Left hindlimb (tissue), 1 donor: ENCODE results near the gene BAX.
A peak's percentile ranks its signal among the peaks of the same experiment; 100 is the strongest.

Experiments
- DNase-seq: peaks from one replicate; pipeline ENCODE4 v3.0.0-alpha.2; 2018

The BAX gene

GRCh38 chr19:48933382-48933932, 21.2 kb upstream of the BAX start, which contains the start of gene DHDH:
TSS of gene DHDH (plus strand) at chr19:48933699. CDS start at chr19:48933722, 23 bp downstream.
- DNase-seq: peak; percentile 69

GRCh38 chr19:48934837-48935236, 19.8 kb upstream of the BAX start:
- DNase-seq: no peak

GRCh38 chr19:48935864-48936263, 18.8 kb upstream of the BAX start:
- no peak for DNase-seq

DNA sequence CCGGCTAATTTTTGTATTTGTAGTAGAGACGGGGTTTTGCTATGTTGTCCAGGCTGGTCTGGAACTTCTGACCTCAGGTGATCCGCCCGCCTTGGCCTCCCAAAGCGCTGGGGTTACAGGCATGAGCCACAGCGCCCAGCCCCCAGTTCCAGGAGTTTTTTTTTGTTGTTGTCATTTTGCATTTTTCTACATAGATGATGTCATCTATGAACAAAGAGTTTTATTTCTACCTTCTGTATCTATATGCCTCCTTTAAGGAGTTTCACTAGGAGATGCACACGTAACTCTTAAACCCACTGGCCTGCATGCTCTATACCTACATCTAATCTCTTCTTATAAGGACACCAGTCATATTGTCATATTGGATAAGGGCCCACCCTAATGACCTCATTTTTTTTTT, 16.4 kb upstream of the BAX start:
- no peak for DNase-seq

DNA sequence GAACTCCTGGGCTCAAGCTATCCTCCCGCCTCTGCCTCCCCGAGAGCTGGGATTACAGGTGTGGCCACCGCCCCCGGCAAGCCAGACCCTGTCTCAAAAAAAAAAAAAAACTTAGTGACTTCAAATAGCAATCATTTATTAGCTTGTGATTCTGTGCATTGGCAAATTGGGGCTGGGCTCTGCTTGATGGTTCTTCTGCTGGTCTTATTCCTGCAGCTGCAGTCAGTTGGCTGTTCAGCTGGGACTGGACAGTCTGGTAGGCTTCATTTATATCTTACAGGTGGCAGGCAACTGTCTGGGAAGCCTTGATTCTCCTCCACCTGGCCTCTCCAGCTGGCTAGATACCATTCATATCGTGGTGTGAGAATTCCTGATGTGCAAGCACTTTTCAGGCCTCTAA, 13.8 kb upstream of the BAX start:
- DNase-seq: no peak

DNA sequence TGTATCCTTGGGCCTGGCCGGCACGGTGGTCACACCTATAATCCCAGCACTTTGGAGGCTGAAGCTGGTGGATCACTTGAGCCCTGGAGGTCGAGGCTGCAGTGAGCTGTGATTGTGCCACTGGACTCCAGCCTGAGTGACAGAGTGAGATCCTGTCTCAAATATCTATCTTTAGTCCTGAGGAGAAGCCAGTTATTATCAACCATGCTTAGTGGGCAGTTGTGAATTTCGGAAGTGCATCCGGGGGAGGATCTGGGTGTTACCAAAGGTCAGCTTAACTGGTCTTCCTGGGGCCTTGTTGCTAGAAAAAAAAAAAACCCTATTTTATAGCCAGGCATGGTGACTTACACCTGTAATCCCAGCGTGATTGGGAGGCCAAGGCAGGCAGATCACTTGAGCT, 11.6 kb upstream of the BAX start:
- no peak for DNase-seq

GRCh38 chr19:48945415-48945814, 9.3 kb upstream of the BAX start:
- no peak for DNase-seq

- no peak for DNase-seq
Measured at GRCh38 chr19:48945817-48946216, 8.9 kb upstream of the BAX start.

DNA sequence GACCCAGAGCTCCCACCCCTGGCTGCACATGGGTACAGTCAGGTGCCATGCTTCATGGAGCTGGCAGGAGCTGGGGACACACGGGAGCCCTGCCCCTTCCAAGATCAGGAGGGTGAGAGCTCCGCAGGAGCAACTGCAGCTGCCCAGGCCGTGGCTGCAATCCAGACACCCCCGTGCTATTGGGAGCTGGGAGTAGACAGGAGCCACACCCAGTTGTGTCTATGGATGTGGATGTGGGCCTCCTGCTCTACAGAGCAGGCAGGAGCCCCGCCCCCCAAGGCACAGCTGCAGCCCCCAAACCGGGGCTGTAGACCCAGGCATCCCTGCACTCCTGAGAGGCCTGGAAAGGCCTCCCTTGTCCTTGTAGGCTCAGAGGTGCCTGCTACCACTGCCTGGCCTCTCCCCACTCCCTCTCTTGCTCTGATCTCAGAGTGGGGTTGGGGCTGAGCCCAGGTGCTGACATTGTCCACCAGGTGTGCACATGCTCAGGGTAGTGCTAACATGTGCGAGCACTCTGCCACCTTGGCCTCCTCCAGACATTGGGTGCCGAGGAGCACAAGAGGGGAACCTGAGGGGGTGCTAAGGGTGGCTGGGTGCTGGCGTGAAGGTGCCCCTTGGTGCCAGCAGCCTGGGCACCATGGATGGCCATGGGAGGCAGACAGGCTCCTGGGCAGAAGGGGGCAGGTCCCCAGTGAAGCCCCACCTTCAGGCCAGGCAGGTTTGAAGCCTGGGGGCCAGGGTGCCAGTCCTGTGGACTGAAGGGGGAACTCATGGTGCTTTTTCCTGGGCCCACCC, 8.0 kb upstream of the BAX start:
- no peak for DNase-seq

GRCh38 chr19:48947258-48947542, 7.5 kb upstream of the BAX start:
- DNase-seq: no peak

DNA sequence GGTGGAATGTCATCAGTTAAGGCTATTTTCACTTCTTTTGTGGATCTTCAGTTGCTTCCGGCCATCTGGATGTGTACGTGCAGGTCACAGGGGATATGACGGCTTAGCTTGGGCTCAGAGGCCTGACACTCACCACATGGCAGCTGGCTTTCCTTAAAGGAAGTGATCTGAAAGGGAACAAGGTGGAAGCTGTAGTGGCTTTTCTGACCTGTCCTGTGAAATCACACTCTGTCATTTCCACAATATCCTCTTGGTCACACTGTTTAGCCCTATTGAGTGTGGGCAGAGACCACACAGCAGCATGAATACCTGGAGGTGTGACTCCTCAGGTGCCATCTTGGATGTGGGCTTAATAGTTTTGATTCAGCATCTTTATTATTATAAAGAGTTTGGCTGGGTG, 4.5 kb upstream of the BAX start:
- no peak for DNase-seq

GRCh38 chr19:48950830-48951519, 3.7 kb upstream of the BAX start:
- no peak for DNase-seq

DNA sequence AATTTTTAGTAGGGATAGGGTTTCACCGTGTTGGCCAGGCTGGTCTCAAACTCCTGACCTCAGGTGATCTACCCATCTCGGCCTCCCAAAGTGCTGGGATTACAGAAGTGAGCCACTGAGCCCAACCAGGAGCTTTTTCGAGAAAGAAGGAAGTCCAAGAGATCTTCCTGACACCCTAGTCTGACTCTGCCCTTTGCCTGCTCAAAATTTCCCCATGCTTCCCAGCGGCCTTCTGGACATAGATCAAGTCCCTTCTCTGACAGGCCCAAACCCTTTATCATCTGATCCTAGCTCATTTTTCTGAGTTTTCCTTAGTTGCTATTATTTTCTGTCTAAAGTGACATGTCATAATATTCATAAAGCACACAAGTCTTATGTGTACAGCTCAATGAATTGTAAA, 1.5 kb upstream of the BAX start:
- no peak for DNase-seq

DNA sequence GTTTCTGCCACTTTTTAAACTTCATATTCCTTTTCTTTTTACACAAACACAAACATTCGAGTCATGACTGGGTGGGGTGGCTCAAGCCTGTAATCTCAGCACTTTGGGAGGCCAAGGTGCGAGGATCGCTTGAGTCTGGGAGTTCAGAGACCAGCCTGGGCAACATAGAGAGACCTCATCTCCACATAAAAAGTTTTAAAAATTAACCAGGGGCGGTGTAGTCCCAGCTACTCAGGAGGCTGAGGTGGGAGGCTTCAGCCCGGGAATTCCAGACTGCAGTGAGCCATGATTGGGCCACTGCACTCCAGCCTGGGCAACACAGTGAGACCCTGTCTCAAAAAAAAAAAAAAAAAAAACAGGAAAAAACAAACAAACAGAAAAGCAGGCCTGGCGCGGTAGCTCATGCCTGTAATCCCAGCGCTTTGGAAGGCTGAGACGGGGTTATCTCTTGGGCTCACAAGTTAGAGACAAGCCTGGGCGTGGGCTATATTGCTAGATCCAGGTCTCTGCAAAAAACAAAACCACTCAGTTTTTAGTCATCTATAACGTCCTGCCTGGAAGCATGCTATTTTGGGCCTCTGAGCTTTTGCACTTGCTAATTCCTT, 583 bp upstream of the BAX start:
- no peak for DNase-seq

DNA sequence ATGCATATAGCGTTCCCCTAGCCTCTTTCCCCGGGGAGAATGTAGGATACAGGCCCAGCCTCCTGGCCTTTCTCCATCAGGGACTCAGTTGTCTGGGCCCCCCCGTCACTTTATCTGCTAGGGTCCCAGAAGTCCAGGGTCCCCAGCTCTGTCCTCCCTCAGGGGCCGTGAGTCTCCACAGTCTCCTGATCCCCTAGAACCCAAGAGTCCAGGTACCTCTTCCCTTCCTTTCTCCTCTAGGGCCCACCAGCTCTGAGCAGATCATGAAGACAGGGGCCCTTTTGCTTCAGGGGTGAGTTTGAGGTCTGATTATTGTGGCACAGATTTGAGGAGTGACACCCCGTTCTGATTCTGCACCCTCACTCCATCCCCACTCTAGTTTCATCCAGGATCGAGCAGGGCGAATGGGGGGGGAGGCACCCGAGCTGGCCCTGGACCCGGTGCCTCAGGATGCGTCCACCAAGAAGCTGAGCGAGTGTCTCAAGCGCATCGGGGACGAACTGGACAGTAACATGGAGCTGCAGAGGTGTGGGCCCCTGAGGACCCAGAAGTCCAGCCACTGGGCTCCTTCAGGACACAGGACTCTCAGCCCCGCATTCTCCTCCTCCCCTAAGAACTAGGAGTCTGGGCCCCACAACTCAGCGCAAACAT, 758 bp downstream of the BAX start:
- DNase-seq: no peak

- DNase-seq: no peak
Measured at GRCh38 chr19:48958006-48958405, 3.3 kb downstream of the BAX start.

GRCh38 chr19:48959341-48960239, 4.9 kb downstream of the BAX start:
- no peak for DNase-seq

- no peak for DNase-seq
Measured at GRCh38 chr19:48961051-48961649, 6.5 kb downstream of the BAX start.

DNA sequence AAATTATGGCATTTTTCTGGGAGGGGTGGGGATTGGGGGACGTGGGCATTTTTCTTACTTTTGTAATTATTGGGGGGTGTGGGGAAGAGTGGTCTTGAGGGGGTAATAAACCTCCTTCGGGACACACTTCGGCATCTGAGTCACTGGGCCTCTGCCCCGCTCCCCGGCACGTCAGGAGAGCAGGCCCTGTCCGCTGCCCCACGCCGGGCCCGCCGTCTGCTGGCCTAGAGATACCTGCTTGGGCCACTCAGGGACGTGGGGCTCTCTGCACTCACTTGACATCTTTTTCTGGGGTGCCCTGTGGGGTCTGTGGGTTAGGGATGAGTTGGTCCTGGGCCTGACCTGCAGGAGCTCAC, 7.0 kb downstream of the BAX start:
- no peak for DNase-seq

DNA sequence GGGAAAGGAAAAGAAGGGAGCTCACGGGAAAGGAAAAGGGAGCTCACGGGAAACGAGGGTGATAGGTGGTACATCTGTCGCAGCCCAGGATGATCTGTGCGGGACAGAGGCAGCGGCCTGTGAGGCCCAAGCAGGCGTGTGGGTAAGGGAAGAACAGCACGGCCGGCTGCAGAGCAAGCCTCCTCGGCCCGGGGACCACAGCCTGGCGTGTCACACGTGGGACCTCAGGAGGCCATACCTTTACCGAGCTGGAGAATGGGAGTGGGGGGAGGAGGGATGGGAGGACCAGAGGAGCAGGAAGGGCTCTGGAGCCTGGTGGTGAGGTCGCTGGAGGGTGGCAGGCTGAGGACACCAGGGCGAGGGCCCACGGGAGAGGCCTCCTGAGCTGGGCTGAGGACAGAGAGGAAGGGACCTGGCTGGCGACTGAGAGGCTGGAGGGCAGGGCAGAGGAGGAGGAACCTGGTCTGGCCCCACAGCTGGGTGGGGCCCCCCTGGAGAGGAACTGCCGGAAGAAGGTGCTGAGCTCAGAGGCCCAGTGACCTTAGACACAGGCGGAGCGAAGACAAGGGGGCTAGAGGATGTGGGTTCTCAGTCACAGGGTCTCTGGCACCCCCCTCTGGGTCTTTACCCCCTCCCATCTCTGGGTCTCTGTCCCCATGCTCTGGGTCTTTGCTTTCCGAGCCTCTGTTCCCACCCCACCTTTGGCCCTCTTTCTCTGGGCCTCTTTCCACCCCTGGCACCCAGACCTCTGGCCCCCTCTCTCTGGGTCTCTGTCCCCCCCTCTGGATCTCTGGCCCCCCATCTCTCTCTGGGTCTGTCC, 7.6 kb downstream of the BAX start:
- DNase-seq: no peak

- no peak for DNase-seq
Measured at GRCh38 chr19:48962849-48963165, 8.1 kb downstream of the BAX start.
